Superior temporal gyrus (tissue), 1 donor: Measurements from ENCODE around the gene JADE1.

Source experiments
- DNase-seq: peaks from one replicate; pipeline ENCODE4 v3.0.0-alpha.2; 2016; ENCODE audit errors: extremely low spot score

JADE1 gene

GRCh38 chr4:128871948-128872347 is 62.4 kb downstream of the JADE1 start:
- DNase-seq = no peak

- no peak for DNase-seq
These were observed 66.7 kb downstream of the JADE1 start for GRCh38 chr4:128876200-128876599.

GRCh38 chr4:128877934-128878333 is 68.4 kb downstream of the JADE1 start:
- DNase-seq = no peak

- no peak for DNase-seq
These were observed 69.8 kb downstream of the JADE1 start for GRCh38 chr4:128879283-128879682.

- DNase-seq = no peak
These were observed 70.5 kb downstream of the JADE1 start for GRCh38 chr4:128879971-128880370.

GRCh38 chr4:128880662-128881061 is 71.2 kb downstream of the JADE1 start:
- no peak for DNase-seq

- no peak for DNase-seq
These were observed 95.3 kb downstream of the JADE1 start for GRCh38 chr4:128904821-128905220.

- no peak for DNase-seq
These were observed 97.1 kb downstream of the JADE1 start for GRCh38 chr4:128906581-128906980.

GRCh38 chr4:128907981-128908380 is 98.5 kb downstream of the JADE1 start:
- DNase-seq = no peak

- DNase-seq = no peak
These were observed 99.2 kb downstream of the JADE1 start for GRCh38 chr4:128908735-128909134.

GRCh38 chr4:128913228-128913627 is 103.7 kb downstream of the JADE1 start:
- no peak for DNase-seq

GRCh38 chr4:128915544-128915943 is 106.0 kb downstream of the JADE1 start:
- no peak for DNase-seq

- DNase-seq = no peak
These were observed 107.3 kb downstream of the JADE1 start for GRCh38 chr4:128916832-128917231.

- DNase-seq = no peak
These were observed 108.3 kb downstream of the JADE1 start for GRCh38 chr4:128917781-128918180.

- DNase-seq = no peak
These were observed 112.5 kb downstream of the JADE1 start for GRCh38 chr4:128921954-128922353.
